OCI-LY7 (cell line): ENCODE results near the gene ARVCF. TPM values are rescaled to one million over a fixed set of nuclear protein-coding genes. Genes with fewer than 3 reads are reported as not detected.

ENCODE experiments used
- BruUV-seq: library from RNA; stranded (reverse); fragments of 400-500 nt; replicated peaks from 2 replicates; lab custom pipeline; 2021; lab: Mats Ljungman, UMichigan
- CTCF ChIA-PET: fragments of 300-600 bp; sonication (Branson Sonifier 250); formaldehyde crosslinking; loops from one replicate; lab custom pipeline; 2022; ENCODE audit warnings: antibody characterized with exemption; ENCODE audit not compliant: unreplicated experiment; lab: Charles Lee
- POLR2A ChIA-PET: fragments of 300-600 bp; sonication (Branson Sonifier 250); formaldehyde crosslinking; loops from one replicate; lab custom pipeline; 2022; ENCODE audit warnings: antibody characterized with exemption; lab: Charles Lee
- DNase-seq: peaks from one replicate; pipeline ENCODE4 v3.0.0-alpha.2; 2015; ENCODE audit warnings: low spot score
- H2AFZ ChIP-seq: fragments of 200-600 bp; sonication (generic), shearing (Covaris generic); 2 replicates; pipeline ENCODE4 v1.6.1; 2014; ENCODE audit warnings: mild to moderate bottlenecking, antibody characterized with exemption, low read length, moderate library complexity
- H3K27ac ChIP-seq: fragments of 200-600 bp; sonication (generic); 2 replicates; pipeline ENCODE4 v1.5.1; 2014; ENCODE audit warnings: mixed run types, low read depth, mild to moderate bottlenecking, moderate library complexity, low read length, inconsistent platforms; ENCODE audit not compliant: poor library complexity, severe bottlenecking
- H3K36me3 ChIP-seq: fragments of 200-600 bp; sonication (generic); 2 replicates; pipeline ENCODE4 v1.6.1; 2014; ENCODE audit warnings: mild to moderate bottlenecking, antibody characterized with exemption, low read length, moderate library complexity, mixed read lengths; ENCODE audit not compliant: insufficient read depth
- H3K4me1 ChIP-seq: fragments of 200-600 bp; sonication (generic); 2 replicates; pipeline ENCODE4 v1.5.1; 2014; ENCODE audit warnings: mild to moderate bottlenecking, low read length; ENCODE audit not compliant: insufficient read depth, poor library complexity, severe bottlenecking
- H3K4me2 ChIP-seq: fragments of 200-600 bp; sonication (generic); 2 replicates; pipeline ENCODE4 v1.6.1; 2014; ENCODE audit warnings: mild to moderate bottlenecking, low read length
- H3K4me3 ChIP-seq: fragments of 200-600 bp; sonication (generic); 2 replicates; pipeline ENCODE4 v1.5.1; 2014; ENCODE audit warnings: mild to moderate bottlenecking, low read depth, low read length; ENCODE audit not compliant: poor library complexity, severe bottlenecking
- H3K79me2 ChIP-seq: fragments of 200-600 bp; sonication (generic); 2 replicates; pipeline ENCODE4 v1.6.1; 2016; ENCODE audit warnings: low read depth, mild to moderate bottlenecking, low read length, moderate library complexity, mixed read lengths; ENCODE audit not compliant: insufficient read depth
- H3K9me2 ChIP-seq: fragments of 200-600 bp; sonication (generic); 2 replicates; pipeline ENCODE4 v1.6.1; 2016; ENCODE audit warnings: mild to moderate bottlenecking, low read length, mixed read lengths; ENCODE audit not compliant: insufficient read depth
- H3K9me3 ChIP-seq: fragments of 200-600 bp; sonication (generic); 2 replicates; pipeline ENCODE4 v1.6.1; 2014; ENCODE audit warnings: mild to moderate bottlenecking, mixed run types, low read length, mixed read lengths
- H4K20me1 ChIP-seq: fragments of 200-600 bp; sonication (generic); 2 replicates; pipeline ENCODE4 v1.6.1; 2014; ENCODE audit warnings: mild to moderate bottlenecking, antibody characterized with exemption, low read length, moderate library complexity, mixed read lengths; ENCODE audit not compliant: insufficient read depth
- CTCF ChIP-seq: fragments of 200-600 bp; sonication (generic); conservative IDR thresholded peaks from 2 replicates; pipeline ENCODE4 v1.5.1; 2014; ENCODE audit warnings: mild to moderate bottlenecking, antibody characterized with exemption, low read length, moderate library complexity, mixed read lengths
- EZH2phosphoT487 ChIP-seq: fragments of 200-600 bp; sonication (generic); IDR thresholded peaks from 2 replicates; pipeline ENCODE4 v1.6.1; 2018; ENCODE audit warnings: low read depth, borderline replicate concordance, mild to moderate bottlenecking, mixed run types, antibody characterized with exemption, low read length, moderate library complexity, mixed read lengths
- intact Hi-C: fragments of 100-400 bp; cut with micrococcal nuclease; formaldehyde crosslinking; loops from one replicate; pipeline ENCODE4 v1.10.0; 2022; ENCODE audit not compliant: unreplicated experiment
- total RNA-seq, 2 experiments: library from RNA; depleted of rRNA in 1 of 2; stranded (reverse); fragments of >200 nt in 1 of 2; shearing (Covaris generic) in 1 of 2; gene quantifications; 2 replicates each; pipeline ENCODE4 v1.2.3, GENCODE V29; 2014 to 2022

ARVCF gene
- total RNA-seq, 2 experiments from 2014 or later = 2.9 to 3.8 TPM

DNA sequence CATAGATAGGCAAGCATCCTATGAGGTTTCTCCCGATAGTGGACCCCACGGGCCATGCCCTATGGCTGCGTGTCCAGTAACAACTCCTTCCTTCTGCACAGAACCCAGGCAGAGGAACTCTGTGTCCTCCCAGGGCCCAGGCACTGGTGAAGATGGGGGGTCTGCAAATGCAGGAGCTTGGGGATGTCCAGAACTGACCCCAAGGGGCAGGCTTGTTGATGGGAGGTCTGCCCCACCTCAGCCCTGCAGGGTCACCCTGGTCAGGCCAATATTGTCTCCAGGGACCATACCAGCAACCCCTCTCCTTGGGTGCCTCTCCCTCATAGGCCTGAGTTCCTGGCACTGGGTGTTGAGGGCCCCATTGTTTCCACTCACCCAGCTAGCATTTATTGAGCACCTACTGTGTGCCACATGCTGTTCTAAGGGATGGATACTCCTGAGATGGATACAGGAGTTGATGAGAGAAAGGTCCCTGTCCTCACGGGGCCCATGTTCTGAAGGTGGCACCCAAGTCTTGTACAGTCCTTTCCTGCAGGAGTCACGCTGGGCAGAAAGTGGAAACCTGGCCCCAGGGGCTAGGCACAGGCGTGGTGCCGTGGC, 48.7 kb downstream of the ARVCF start:
- H3K27ac ChIP-seq = no peak overlapping the region
- no peak for DNase-seq
- H3K4me3 ChIP-seq = no peak overlapping the region
- no peak overlapping the region for H2AFZ ChIP-seq
- no peaks in the 10 kb centered on the region for H3K79me2 ChIP-seq
- H3K36me3 ChIP-seq = peaks cover 21% of the 10 kb centered on the region; the same call in 1 of the 2 replicates
- intact Hi-C loops = no loop called here
- BruUV-seq = no TSS peak
- POLR2A ChIA-PET = interaction anchor here (0.6 kb wide), 1 partner anchor 12 kb away, joined by 6 read pairs; no protein-coding TSS in a partner anchor
- no peaks in the 10 kb centered on the region for H3K9me3 ChIP-seq
- H3K4me1 ChIP-seq = no peaks in the 10 kb centered on the region
- H4K20me1 ChIP-seq = no peaks in the 10 kb centered on the region
- TF ChIP-seq CTCF (no peak), EZH2phosphoT487 (no peak)
- no peaks in the 10 kb centered on the region for H3K9me2 ChIP-seq
- CTCF ChIA-PET = no interaction called here
- H3K4me2 ChIP-seq = no peak overlapping the region

- Histone ChIP-seq H3K79me2 (no peaks in the 10 kb centered on the region), H3K4me2 (no peak overlapping the region), H3K36me3 (peaks cover 25% of the 10 kb centered on the region; the same call in 1 of the 2 replicates), H3K4me1 (peaks cover 4% of the 10 kb centered on the region), H3K4me3 (no peak overlapping the region), H3K9me3 (no peaks in the 10 kb centered on the region), H4K20me1 (no peaks in the 10 kb centered on the region), H2AFZ (no peak overlapping the region), H3K9me2 (no peaks in the 10 kb centered on the region), H3K27ac (no peak overlapping the region)
- TF ChIP-seq CTCF = no peak
- TF ChIP-seq EZH2phosphoT487 = no peak
- CTCF ChIA-PET = no interaction called here
- intact Hi-C loops = no loop called here
- no TSS peak for BruUV-seq
- POLR2A ChIA-PET = no interaction called here
- no peak for DNase-seq
These were observed 49.5 kb downstream of the ARVCF start for GRCh38 chr22:19966908-19967750.
